Body of pancreas (tissue), 4 donors: ENCODE measurements around the gene SYCE1L. TPM values are rescaled to one million over a fixed set of nuclear protein-coding genes. Genes with fewer than 3 reads are reported as not detected.

Experiments
- ATAC-seq: fragments of 150-250 bp; one replicate; pipeline ENCODE4 v1.9.1; 2016
- DNase-seq, 4 donors: peaks; one replicate each; pipeline ENCODE4 v3.0.0-alpha.2; 2019
- H3K27ac ChIP-seq, 4 donors: fragments of 200-600 bp; sonication (generic); 1 replicate in 3 of 4; 2 replicates in 1 of 4; pipeline versions ENCODE4 v1.5.1 to v1.6.1; 2016 to 2019; ENCODE audit warnings: mild to moderate bottlenecking in 1 of 4, mixed read lengths in 1 of 4, moderate library complexity in 1 of 4
- H3K27me3 ChIP-seq, 2 donors: fragments of 200-600 bp; sonication (generic); one replicate each; pipeline ENCODE4 v1.6.0; 2016; ENCODE audit warnings: mild to moderate bottlenecking in 1 of 2
- H3K36me3 ChIP-seq, 2 donors: fragments of 200-600 bp; sonication (generic); replicated peaks in 1 of 2; 2 replicates each; pipeline ENCODE4 v1.5.1; 2016; ENCODE audit warnings: low read depth in 2 of 2; ENCODE audit not compliant: insufficient read depth in 1 of 2
- H3K4me1 ChIP-seq: fragments of 200-600 bp; sonication (generic); one replicate; pipeline ENCODE4 v1.6.0; 2016
- H3K4me3 ChIP-seq, 2 donors: fragments of 200-600 bp; sonication (generic); 1 replicate in 1 of 2; 2 replicates in 1 of 2; pipeline ENCODE4 v1.5.1; 2016 to 2019
- H3K9me3 ChIP-seq, 3 donors: fragments of 200-600 bp; sonication (generic); 1 replicate in 2 of 3; 2 replicates in 1 of 3; pipeline ENCODE4 v1.5.1; 2016
- POLR2A ChIP-seq, 3 donors: fragments of 450-650 bp; IDR thresholded peaks; one replicate each; pipeline ENCODE4 v1.6.1; 2016; ENCODE audit warnings: antibody characterized with exemption in 3 of 3, mild to moderate bottlenecking in 2 of 3
- WGBS, 2 donors: methylation state at CpG; one replicate each; pipeline ENCODE4 v1.1.5; 2017; 5-methylcytosine and 5-hydroxymethylcytosine counted together
- intact Hi-C: fragments of 100-400 bp; cut with DNase I; formaldehyde crosslinking; loops from one replicate; pipeline ENCODE4 v1.15.1; 2023
- total RNA-seq, 2 donors: library from RNA; depleted of rRNA; stranded (reverse); fragments of >200 nt; gene quantifications; one replicate each; pipeline ENCODE4 v1.1.0, GENCODE V29; 2016
- TF ChIP-seq, protein P1 (sequence below), 7 experiments: fragments of 450-650 bp in 4 of 7; fragments of 200-600 bp in 3 of 7; sonication (generic) in 3 of 7; IDR thresholded peaks; one replicate each; pipeline ENCODE4 v1.5.1; 2016 to 2019; ENCODE audit warnings: antibody characterized with exemption in 7 of 7

Gene SYCE1L
- total RNA-seq, 2 donors from 2014 or later = 1.0 TPM; not detected in 1

- Histone ChIP-seq H3K4me3 (peak overlapping the region; percentile 42 to 65), H3K4me1 (peaks cover 16% of the 10 kb centered on the region), H3K36me3 (no peaks in the 10 kb centered on the region), H3K27ac (peak overlapping the region; percentile 50 to 74 (median 62)), H3K9me3 (no peaks in the 10 kb centered on the region), H3K27me3 (no peaks in the 10 kb centered on the region)
- ATAC-seq (peak; percentile 72), DNase-seq (peak; percentile 62 to 75 (median 67))
- TF ChIP-seq, protein P1, sequence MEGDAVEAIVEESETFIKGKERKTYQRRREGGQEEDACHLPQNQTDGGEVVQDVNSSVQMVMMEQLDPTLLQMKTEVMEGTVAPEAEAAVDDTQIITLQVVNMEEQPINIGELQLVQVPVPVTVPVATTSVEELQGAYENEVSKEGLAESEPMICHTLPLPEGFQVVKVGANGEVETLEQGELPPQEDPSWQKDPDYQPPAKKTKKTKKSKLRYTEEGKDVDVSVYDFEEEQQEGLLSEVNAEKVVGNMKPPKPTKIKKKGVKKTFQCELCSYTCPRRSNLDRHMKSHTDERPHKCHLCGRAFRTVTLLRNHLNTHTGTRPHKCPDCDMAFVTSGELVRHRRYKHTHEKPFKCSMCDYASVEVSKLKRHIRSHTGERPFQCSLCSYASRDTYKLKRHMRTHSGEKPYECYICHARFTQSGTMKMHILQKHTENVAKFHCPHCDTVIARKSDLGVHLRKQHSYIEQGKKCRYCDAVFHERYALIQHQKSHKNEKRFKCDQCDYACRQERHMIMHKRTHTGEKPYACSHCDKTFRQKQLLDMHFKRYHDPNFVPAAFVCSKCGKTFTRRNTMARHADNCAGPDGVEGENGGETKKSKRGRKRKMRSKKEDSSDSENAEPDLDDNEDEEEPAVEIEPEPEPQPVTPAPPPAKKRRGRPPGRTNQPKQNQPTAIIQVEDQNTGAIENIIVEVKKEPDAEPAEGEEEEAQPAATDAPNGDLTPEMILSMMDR (IDR thresholded peaks at IDR 0.05) = peak in 2 of 7 experiments; percentile 10 to 29
- TF ChIP-seq POLR2A (IDR thresholded peaks at IDR 0.05) = peak; percentile 18 to 43 (median 41)
- 3% methylated on average over 42 to 55 of the region's 66 CpGs for WGBS, 2 donors
- intact Hi-C loops = no loop called here
Measured at GRCh38 chr16:77211880-77212740, 12.9 kb downstream of the SYCE1L start.

DNA sequence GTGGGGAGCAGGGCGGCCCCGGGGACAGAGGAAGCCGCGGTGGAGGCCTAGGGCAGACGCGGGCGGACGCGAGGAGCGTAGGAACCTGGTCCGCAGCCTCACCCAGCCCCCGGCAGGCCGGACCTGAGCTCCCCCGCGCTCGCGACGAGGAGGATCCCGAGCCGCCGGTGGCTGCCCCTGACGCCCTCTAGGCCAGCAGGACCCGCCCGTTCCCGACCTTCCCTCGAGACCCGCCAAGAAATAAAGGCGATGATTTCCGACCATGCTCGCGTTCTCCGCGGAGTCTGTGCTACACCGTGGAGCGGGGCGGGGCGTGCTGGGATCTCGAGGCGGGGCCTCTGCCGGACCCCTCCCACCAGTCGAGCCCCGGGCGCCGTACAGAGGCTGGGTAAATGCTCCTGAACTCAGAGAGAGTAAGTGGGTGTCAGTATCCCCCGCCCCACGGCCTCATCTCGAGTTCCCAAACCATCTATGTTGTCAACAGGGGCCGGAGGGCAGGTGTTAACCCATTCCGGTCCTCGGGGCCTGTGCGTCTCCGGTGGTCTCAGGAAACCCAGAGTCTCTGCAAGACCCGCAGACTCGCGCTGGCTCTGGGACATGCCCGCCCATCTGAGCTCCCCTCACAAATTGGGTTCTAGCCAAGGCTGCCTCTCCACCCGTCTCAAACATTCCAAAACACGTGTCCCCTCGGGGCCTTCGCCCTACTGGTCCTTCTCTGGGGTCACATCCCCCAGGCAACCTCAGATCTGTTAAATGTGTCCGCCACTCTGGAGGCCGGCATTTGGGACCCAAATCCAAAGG, 13.7 kb downstream of the SYCE1L start:
- peak; percentile 54 to 73 (median 64) for DNase-seq
- H3K9me3 ChIP-seq = no peaks in the 10 kb centered on the region
- peak overlapping the region; percentile 50 to 74 (median 62) for H3K27ac ChIP-seq
- peaks cover 16% of the 10 kb centered on the region for H3K4me1 ChIP-seq
- intact Hi-C loops = no loop called here
- TF ChIP-seq, protein P1 (IDR thresholded peaks at IDR 0.05) = no peak
- TF ChIP-seq POLR2A (IDR thresholded peaks at IDR 0.05) = peak in 1 of 3 donors; percentile 22
- no peaks in the 10 kb centered on the region for H3K36me3 ChIP-seq
- 25 to 45% methylated on average over 21 to 44 of the region's 62 CpGs for WGBS, 2 donors
- ATAC-seq = peak; percentile 81
- H3K27me3 ChIP-seq = no peaks in the 10 kb centered on the region
- peak overlapping the region; percentile 42 to 65 for H3K4me3 ChIP-seq

DNA sequence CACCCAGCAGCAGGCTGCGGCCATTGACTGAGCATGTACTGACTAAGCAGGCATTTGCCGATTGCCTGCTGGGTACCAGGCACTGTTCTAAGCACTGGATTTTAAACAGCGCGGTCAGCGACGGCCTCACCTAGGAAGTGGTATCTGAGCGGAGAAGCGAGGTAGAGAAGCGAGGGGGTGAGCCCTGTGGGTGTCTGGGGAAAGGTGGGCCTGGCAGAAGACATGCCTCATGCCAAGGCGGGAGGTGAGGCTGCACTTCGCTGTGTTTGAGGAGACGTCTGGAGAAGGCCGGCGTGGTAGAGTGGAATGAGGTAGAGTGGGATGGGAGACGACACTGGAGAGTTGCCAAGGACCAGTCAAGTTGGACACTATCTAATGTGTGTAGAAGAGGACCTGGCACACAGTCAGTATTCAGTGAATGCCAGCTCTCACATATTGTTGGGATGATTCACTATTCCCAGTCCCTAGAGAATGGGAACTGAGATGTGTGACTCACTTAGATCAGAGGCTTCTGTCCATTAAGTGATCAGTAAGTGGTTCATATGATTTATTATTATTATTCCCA, 14.4 kb downstream of the SYCE1L start:
- WGBS, 2 donors = 90 to 92% methylated on average over 15 of the region's 15 CpGs
- intact Hi-C loops = no loop called here
- Histone ChIP-seq H3K27ac (no peak overlapping the region), H3K9me3 (no peaks in the 10 kb centered on the region), H3K36me3 (no peaks in the 10 kb centered on the region), H3K4me3 (no peak overlapping the region), H3K4me1 (peaks cover 16% of the 10 kb centered on the region), H3K27me3 (no peaks in the 10 kb centered on the region)
- ATAC-seq (no peak), DNase-seq (peak in 1 of 4 donors; percentile 20)
- no peak for TF ChIP-seq POLR2A (IDR thresholded peaks at IDR 0.05)
- TF ChIP-seq, protein P1 (IDR thresholded peaks at IDR 0.05) = no peak

DNA sequence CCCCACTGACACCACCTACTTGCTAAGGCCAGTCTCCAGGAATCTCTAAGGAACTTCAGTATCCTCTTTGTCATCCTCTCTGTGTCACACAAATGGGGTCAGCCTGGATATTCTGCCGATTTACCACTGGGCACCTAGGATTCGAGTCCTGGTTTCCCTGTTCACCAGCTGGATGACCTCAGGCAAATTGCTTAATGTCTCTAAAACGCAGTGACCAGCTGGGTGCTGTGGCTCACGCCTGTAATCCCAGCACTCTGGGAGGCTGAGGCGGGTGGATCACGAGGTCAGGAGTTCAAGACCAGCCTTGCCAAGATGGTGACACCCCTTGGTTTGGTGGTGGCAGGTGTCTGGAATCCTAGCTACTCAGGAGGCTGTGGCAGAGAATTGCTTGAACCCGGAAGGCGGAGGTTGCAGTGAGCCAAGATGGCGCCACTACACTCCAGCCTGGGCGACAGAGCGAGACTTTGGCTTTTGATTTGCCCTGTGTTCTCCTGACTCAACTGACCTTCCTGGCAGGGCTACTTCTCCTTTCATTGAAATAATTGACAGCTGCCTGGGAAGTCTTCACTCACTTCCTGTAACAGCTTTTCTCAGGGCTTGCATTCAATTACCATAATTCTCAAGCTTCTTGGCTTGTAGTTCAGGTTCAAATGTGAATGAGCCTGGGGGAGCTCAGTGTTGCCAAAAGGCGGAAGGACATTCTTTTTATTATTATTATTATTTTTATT, 15.4 kb downstream of the SYCE1L start:
- Histone ChIP-seq H3K4me3 (no peak overlapping the region), H3K4me1 (peaks cover 16% of the 10 kb centered on the region), H3K27ac (no peak overlapping the region), H3K9me3 (no peaks in the 10 kb centered on the region), H3K27me3 (no peaks in the 10 kb centered on the region), H3K36me3 (no peaks in the 10 kb centered on the region)
- intact Hi-C loops = no loop called here
- no peak for ATAC-seq
- DNase-seq = no peak
- TF ChIP-seq POLR2A (IDR thresholded peaks at IDR 0.05) = no peak
- TF ChIP-seq, protein P1 (IDR thresholded peaks at IDR 0.05) = no peak
- 83 to 98% methylated on average over 11 to 12 of the region's 12 CpGs for WGBS, 2 donors
